GM23338 (cell line): ENCODE results near the gene DHX29. TPM values are rescaled to one million over a fixed set of nuclear protein-coding genes. Genes with fewer than 3 reads are reported as not detected.

Source experiments
- polyA plus RNA-seq: library from polyadenylated mRNA; unstranded; fragments of >200 nt; fragmentation: Nextera tagmentation; extraction: Ambion mirVana; gene quantifications from 2 replicates; pipeline ENCODE4 v1.2.1, GENCODE V29; 2016
- total RNA-seq: library from RNA; depleted of rRNA; stranded (reverse); fragments of >200 nt; shearing (Covaris generic); gene quantifications from 2 replicates; pipeline ENCODE4 v1.2.3, GENCODE V29; 2014; rRNA removed

DHX29 gene
- total and polyA plus RNA-seq, 2 experiments from 2014 or later = 34.6 to 137 TPM

Other genes starting within 250 kb of the DHX29 start
- not detected in 2 replicates for gene GZMA, start 205.0 kb downstream of the DHX29 start, total RNA-seq
- not detected in 2 replicates for gene GZMA, start 205.0 kb downstream of the DHX29 start, polyA plus RNA-seq
- gene GPX8, start 147.5 kb downstream of the DHX29 start, total RNA-seq = 52.1 and 64.4 TPM in 2 replicates
- 59.1 and 66.1 TPM in 2 replicates for gene GPX8, start 147.5 kb downstream of the DHX29 start, polyA plus RNA-seq
- not detected in 2 replicates for gene CDC20B, start 134.5 kb downstream of the DHX29 start, total RNA-seq
- not detected in 2 replicates for gene CDC20B, start 134.5 kb downstream of the DHX29 start, polyA plus RNA-seq
- 0.12 TPM in 1 of 2 replicates, not detected in the other for gene MCIDAS, start 80.4 kb downstream of the DHX29 start, total RNA-seq
- not detected in 2 replicates for gene MCIDAS, start 80.4 kb downstream of the DHX29 start, polyA plus RNA-seq
- not detected in 2 replicates for gene CCNO, start 74.1 kb downstream of the DHX29 start, total RNA-seq
- 0.21 TPM in 1 of 2 replicates, not detected in the other for gene CCNO, start 74.1 kb downstream of the DHX29 start, polyA plus RNA-seq
- 94.9 and 97.0 TPM in 2 replicates for gene MTREX, start 295 bp upstream of the DHX29 start, total RNA-seq
- gene MTREX, start 295 bp upstream of the DHX29 start, polyA plus RNA-seq = 46.3 and 47.5 TPM in 2 replicates
- gene PLPP1, start 227.3 kb upstream of the DHX29 start, total RNA-seq = 92.0 and 97.1 TPM in 2 replicates
- gene PLPP1, start 227.3 kb upstream of the DHX29 start, polyA plus RNA-seq = 39.1 and 42.1 TPM in 2 replicates